ENCODE data around the gene KCNMA1. TPM values are rescaled to one million over a fixed set of nuclear protein-coding genes. Genes with fewer than 3 reads are reported as not detected.
"Not testable (repeated sequence)": the region's sequence is repeated elsewhere in the genome, so short reads cannot be mapped to it uniquely, and the experiment has no call there.

KCNMA1 gene
- total RNA-seq, 1 donor from 2014 or later: 0.21 TPM

- no peaks in the 10 kb centered on the region for H3K9me3 Mint-ChIP-seq
- H3K27me3 Mint-ChIP-seq (ENCODE audit: low read depth): no peaks in the 10 kb centered on the region
- H3K27ac Mint-ChIP-seq: no peak overlapping the region
- H3K4me3 Mint-ChIP-seq (ENCODE audit: low read depth): no peak overlapping the region
- H3K4me1 Mint-ChIP-seq (ENCODE audit: low read depth): no peaks in the 10 kb centered on the region
- H3K36me3 Mint-ChIP-seq (ENCODE audit: low read depth): no peaks in the 10 kb centered on the region
- intact Hi-C loops (cut with micrococcal nuclease): no loop called here
- DNase-seq (ENCODE audit: low spot score): no peak
These were observed 241.3 kb downstream of the KCNMA1 start for GRCh38 chr10:77396290-77396689.

GRCh38 chr10:77393821-77394501 lies 243.6 kb downstream of the KCNMA1 start:
- Mint-ChIP-seq H3K4me1 (ENCODE audit: low read depth) (no peaks in the 10 kb centered on the region), H3K36me3 (ENCODE audit: low read depth) (no peaks in the 10 kb centered on the region), H3K27me3 (ENCODE audit: low read depth) (no peaks in the 10 kb centered on the region), H3K27ac (no peak overlapping the region), H3K4me3 (ENCODE audit: low read depth) (no peak overlapping the region), H3K9me3 (no peaks in the 10 kb centered on the region)
- intact Hi-C loops (cut with micrococcal nuclease): loop anchor here (5.0 kb wide), 1 partner anchor 248 kb away; no protein-coding TSS in a partner anchor
- DNase-seq (ENCODE audit: low spot score): no peak

- H3K4me1 Mint-ChIP-seq (ENCODE audit: low read depth): no peaks in the 10 kb centered on the region
- no peaks in the 10 kb centered on the region for H3K9me3 Mint-ChIP-seq
These were observed 244.2 kb downstream of the KCNMA1 start for GRCh38 chr10:77393411-77393810.

GRCh38 chr10:77392851-77393250 lies 244.8 kb downstream of the KCNMA1 start:
- H3K27ac Mint-ChIP-seq: no peak overlapping the region
- H3K4me1 Mint-ChIP-seq (ENCODE audit: low read depth): no peaks in the 10 kb centered on the region
- DNase-seq (ENCODE audit: low spot score): no peak
- H3K4me3 Mint-ChIP-seq (ENCODE audit: low read depth): no peak overlapping the region
- H3K27me3 Mint-ChIP-seq (ENCODE audit: low read depth): no peaks in the 10 kb centered on the region
- H3K9me3 Mint-ChIP-seq: no peaks in the 10 kb centered on the region
- intact Hi-C loops (cut with micrococcal nuclease): loop anchor here (5.0 kb wide), 1 partner anchor 249 kb away; no protein-coding TSS in a partner anchor
- no peaks in the 10 kb centered on the region for H3K36me3 Mint-ChIP-seq (ENCODE audit: low read depth)

More at GRCh38 chr10:77393411-77393810, 244.2 kb downstream of the KCNMA1 start:
- H3K27ac Mint-ChIP-seq: no peak overlapping the region
- DNase-seq (ENCODE audit: low spot score): no peak
- no peaks in the 10 kb centered on the region for H3K27me3 Mint-ChIP-seq (ENCODE audit: low read depth)
- no peak overlapping the region for H3K4me3 Mint-ChIP-seq (ENCODE audit: low read depth)
- no peaks in the 10 kb centered on the region for H3K36me3 Mint-ChIP-seq (ENCODE audit: low read depth)
- intact Hi-C loops (cut with micrococcal nuclease): loop anchor here (5.0 kb wide), 1 partner anchor 249 kb away; no protein-coding TSS in a partner anchor

- DNase-seq (ENCODE audit: low spot score): no peak
- H3K27me3 Mint-ChIP-seq (ENCODE audit: low read depth): no peaks in the 10 kb centered on the region
- no peaks in the 10 kb centered on the region for H3K4me1 Mint-ChIP-seq (ENCODE audit: low read depth)
- H3K4me3 Mint-ChIP-seq (ENCODE audit: low read depth): no peak overlapping the region
- no peaks in the 10 kb centered on the region for H3K9me3 Mint-ChIP-seq
- no peak overlapping the region for H3K27ac Mint-ChIP-seq
- no peaks in the 10 kb centered on the region for H3K36me3 Mint-ChIP-seq (ENCODE audit: low read depth)
- intact Hi-C loops (cut with micrococcal nuclease): loop anchor here (5.0 kb wide), 1 partner anchor 250 kb away; no protein-coding TSS in a partner anchor
These were observed 245.3 kb downstream of the KCNMA1 start for GRCh38 chr10:77392236-77392721.

GRCh38 chr10:77391605-77392235 lies 245.9 kb downstream of the KCNMA1 start:
- no peaks in the 10 kb centered on the region for H3K36me3 Mint-ChIP-seq (ENCODE audit: low read depth)
- intact Hi-C loops (cut with micrococcal nuclease): loop anchor here (5.0 kb wide), 1 partner anchor 251 kb away; no protein-coding TSS in a partner anchor
- no peak overlapping the region for H3K4me3 Mint-ChIP-seq (ENCODE audit: low read depth)
- peaks cover 3% of the 10 kb centered on the region for H3K4me1 Mint-ChIP-seq (ENCODE audit: low read depth)
- H3K27ac Mint-ChIP-seq: no peak overlapping the region
- no peak for DNase-seq (ENCODE audit: low spot score)
- H3K9me3 Mint-ChIP-seq: no peaks in the 10 kb centered on the region
- no peaks in the 10 kb centered on the region for H3K27me3 Mint-ChIP-seq (ENCODE audit: low read depth)

GRCh38 chr10:77390481-77390891 lies 247.1 kb downstream of the KCNMA1 start:
- H3K4me3 Mint-ChIP-seq (ENCODE audit: low read depth): no peak overlapping the region
- H3K4me1 Mint-ChIP-seq (ENCODE audit: low read depth): peaks cover 5% of the 10 kb centered on the region
- no peaks in the 10 kb centered on the region for H3K36me3 Mint-ChIP-seq (ENCODE audit: low read depth)
- intact Hi-C loops (cut with micrococcal nuclease): loop anchor here (5.0 kb wide), 1 partner anchor 252 kb away; no protein-coding TSS in a partner anchor
- H3K27ac Mint-ChIP-seq: no peak overlapping the region
- no peak for DNase-seq (ENCODE audit: low spot score)
- H3K9me3 Mint-ChIP-seq: no peaks in the 10 kb centered on the region
- no peaks in the 10 kb centered on the region for H3K27me3 Mint-ChIP-seq (ENCODE audit: low read depth)

GRCh38 chr10:77388571-77389100 lies 249.0 kb downstream of the KCNMA1 start:
- H3K36me3 Mint-ChIP-seq (ENCODE audit: low read depth): no peaks in the 10 kb centered on the region
- no peak overlapping the region for H3K27ac Mint-ChIP-seq
- peaks cover 5% of the 10 kb centered on the region for H3K4me1 Mint-ChIP-seq (ENCODE audit: low read depth)
- DNase-seq (ENCODE audit: low spot score): no peak
- intact Hi-C loops (cut with micrococcal nuclease): no loop called here
- no peaks in the 10 kb centered on the region for H3K27me3 Mint-ChIP-seq (ENCODE audit: low read depth)
- H3K4me3 Mint-ChIP-seq (ENCODE audit: low read depth): no peak overlapping the region
- H3K9me3 Mint-ChIP-seq: no peaks in the 10 kb centered on the region

- not testable (repeated sequence) for H3K36me3 Mint-ChIP-seq (ENCODE audit: low read depth); H3K9me3 Mint-ChIP-seq; H3K4me3 Mint-ChIP-seq (ENCODE audit: low read depth)
These were observed 249.9 kb downstream of the KCNMA1 start for GRCh38 chr10:77387701-77388100.

GRCh38 chr10:77387247-77387646 lies 250.4 kb downstream of the KCNMA1 start:
- intact Hi-C loops (cut with micrococcal nuclease): no loop called here
- no peak overlapping the region for H3K4me3 Mint-ChIP-seq (ENCODE audit: low read depth)
- no peaks in the 10 kb centered on the region for H3K27me3 Mint-ChIP-seq (ENCODE audit: low read depth)
- H3K36me3 Mint-ChIP-seq (ENCODE audit: low read depth): no peaks in the 10 kb centered on the region
- no peak overlapping the region for H3K27ac Mint-ChIP-seq
- H3K4me1 Mint-ChIP-seq (ENCODE audit: low read depth): peaks cover 5% of the 10 kb centered on the region
- H3K9me3 Mint-ChIP-seq: no peaks in the 10 kb centered on the region
- no peak for DNase-seq (ENCODE audit: low spot score)

More at GRCh38 chr10:77387701-77388100, 249.9 kb downstream of the KCNMA1 start:
- H3K27ac Mint-ChIP-seq; DNase-seq (ENCODE audit: low spot score); H3K4me1 Mint-ChIP-seq (ENCODE audit: low read depth); H3K27me3 Mint-ChIP-seq (ENCODE audit: low read depth); intact Hi-C loops (cut with micrococcal nuclease): not testable (repeated sequence)

- Mint-ChIP-seq H3K9me3 (no peaks in the 10 kb centered on the region), H3K4me1 (ENCODE audit: low read depth) (peaks cover 5% of the 10 kb centered on the region), H3K36me3 (ENCODE audit: low read depth) (no peaks in the 10 kb centered on the region), H3K27me3 (ENCODE audit: low read depth) (peaks cover 3% of the 10 kb centered on the region), H3K27ac (no peak overlapping the region), H3K4me3 (ENCODE audit: low read depth) (no peak overlapping the region)
- DNase-seq (ENCODE audit: low spot score): no peak
- intact Hi-C loops (cut with micrococcal nuclease): no loop called here
These were observed 250.8 kb downstream of the KCNMA1 start for GRCh38 chr10:77386838-77387237.

GRCh38 chr10:77386365-77386764 lies 251.2 kb downstream of the KCNMA1 start:
- no peak overlapping the region for H3K4me3 Mint-ChIP-seq (ENCODE audit: low read depth)
- no peaks in the 10 kb centered on the region for H3K9me3 Mint-ChIP-seq
- intact Hi-C loops (cut with micrococcal nuclease): no loop called here
- peaks cover 5% of the 10 kb centered on the region for H3K4me1 Mint-ChIP-seq (ENCODE audit: low read depth)
- no peak for DNase-seq (ENCODE audit: low spot score)
- peaks cover 3% of the 10 kb centered on the region for H3K27me3 Mint-ChIP-seq (ENCODE audit: low read depth)
- no peak overlapping the region for H3K27ac Mint-ChIP-seq
- no peaks in the 10 kb centered on the region for H3K36me3 Mint-ChIP-seq (ENCODE audit: low read depth)

- no peaks in the 10 kb centered on the region for H3K9me3 Mint-ChIP-seq
- no peak overlapping the region for H3K4me3 Mint-ChIP-seq (ENCODE audit: low read depth)
- H3K36me3 Mint-ChIP-seq (ENCODE audit: low read depth): no peaks in the 10 kb centered on the region
- H3K27me3 Mint-ChIP-seq (ENCODE audit: low read depth): peaks cover 8% of the 10 kb centered on the region
- H3K27ac Mint-ChIP-seq: no peak overlapping the region
- H3K4me1 Mint-ChIP-seq (ENCODE audit: low read depth): peaks cover 5% of the 10 kb centered on the region
- no peak for DNase-seq (ENCODE audit: low spot score)
- intact Hi-C loops (cut with micrococcal nuclease): no loop called here
These were observed 252.3 kb downstream of the KCNMA1 start for GRCh38 chr10:77385315-77385714.

All from activated T-helper 2 cell treated with anti-CD3 and anti-CD28 coated beads, Interferon-gamma antibody, Interleukin-2, Interleukin-4, amounts not matched to agents 10 μg/mL and 5 μg/mL and 100 μg/mL, durations not matched to agents 14 hours and 24 hours and 36 hours (primary cell).